Stimulated activated CD8-positive, alpha-beta memory T cell treated with anti-CD3 and anti-CD28 coated beads, Interleukin-2, amount 100 ng/mL, for 48 hours (primary cell): ENCODE results near the gene YIF1B.

Experiments
- DNase-seq, 2 donors: peaks; one replicate each; pipeline ENCODE4 v3.0.0-alpha.2; 2020; ENCODE audit warnings: low read depth in 2 of 2

The YIF1B gene

GRCh38 chr19:38335949-38336637, 20.3 kb upstream of the YIF1B start:
- peak; percentile 90 to 93 for DNase-seq

DNA sequence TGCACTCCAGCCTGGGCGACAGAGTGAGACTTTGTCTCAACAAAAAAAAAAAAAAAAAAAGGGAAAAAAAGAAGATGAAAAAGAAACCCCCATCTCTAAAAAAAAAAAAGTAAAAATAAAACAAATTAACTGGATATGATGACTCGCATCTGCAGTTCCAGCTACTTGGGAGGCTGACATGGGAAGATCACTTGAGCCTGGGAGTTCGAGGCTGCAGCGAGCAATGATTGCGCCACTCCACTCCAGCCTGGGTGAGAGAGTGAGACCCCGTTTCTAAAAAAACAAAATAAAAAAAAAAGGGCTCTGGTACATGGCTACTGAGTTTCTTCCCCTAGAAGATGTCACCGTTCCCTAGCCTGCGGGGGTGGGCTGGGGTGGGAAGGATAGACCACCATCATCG, 17.5 kb upstream of the YIF1B start:
- no peak for DNase-seq

DNA sequence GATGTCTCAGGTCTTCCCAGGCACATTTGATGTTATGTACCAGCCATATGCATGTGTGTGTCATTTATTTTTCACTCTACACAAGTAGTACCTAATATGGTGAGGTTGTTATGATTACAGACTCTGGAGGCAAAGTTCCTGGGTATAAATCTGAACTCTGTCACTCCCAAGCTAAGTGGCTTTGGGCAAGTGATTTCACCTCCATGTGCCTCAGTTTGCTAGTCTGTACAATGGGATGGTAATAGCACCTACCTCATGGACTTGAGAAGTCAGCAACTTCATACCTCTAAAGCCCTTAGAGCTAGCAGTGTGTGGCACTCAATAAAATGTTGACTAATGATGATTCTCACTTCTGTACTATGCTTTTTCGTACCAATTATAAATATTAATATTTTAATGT, 16.0 kb upstream of the YIF1B start:
- DNase-seq, result no peak

GRCh38 chr19:38329651-38330050, 13.9 kb upstream of the YIF1B start:
- no peak for DNase-seq

DNA sequence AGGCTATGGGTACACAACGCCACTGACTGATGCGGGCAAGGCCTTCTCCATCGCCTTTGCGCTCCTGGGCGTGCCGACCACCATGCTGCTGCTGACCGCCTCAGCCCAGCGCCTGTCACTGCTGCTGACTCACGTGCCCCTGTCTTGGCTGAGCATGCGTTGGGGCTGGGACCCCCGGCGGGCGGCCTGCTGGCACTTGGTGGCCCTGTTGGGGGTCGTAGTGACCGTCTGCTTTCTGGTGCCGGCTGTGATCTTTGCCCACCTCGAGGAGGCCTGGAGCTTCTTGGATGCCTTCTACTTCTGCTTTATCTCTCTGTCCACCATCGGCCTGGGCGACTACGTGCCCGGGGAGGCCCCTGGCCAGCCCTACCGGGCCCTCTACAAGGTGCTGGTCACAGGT, 10.8 kb upstream of the YIF1B start:
- DNase-seq, result no peak

DNA sequence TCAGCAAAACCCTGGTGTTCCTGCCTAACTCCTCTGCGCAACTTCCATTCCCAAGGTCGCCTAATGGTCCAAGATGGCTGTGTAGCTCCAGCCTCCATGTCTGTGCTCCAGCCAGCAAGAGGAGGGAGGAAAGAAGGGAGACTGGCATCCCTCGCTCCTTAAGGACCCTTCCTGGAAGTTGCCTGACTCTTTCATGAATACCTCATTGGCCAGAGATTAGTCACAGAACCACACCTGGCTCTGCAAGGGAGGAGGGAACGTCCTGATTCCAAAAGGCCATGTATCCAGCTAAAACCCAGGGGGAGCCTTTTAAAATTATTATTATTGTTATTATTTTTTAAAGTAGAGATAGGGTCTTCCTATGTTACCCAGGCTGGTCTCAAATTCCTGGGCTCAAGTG, 8.7 kb upstream of the YIF1B start:
- no peak for DNase-seq

- DNase-seq, result no peak
These were observed 7.5 kb upstream of the YIF1B start for GRCh38 chr19:38323291-38323690.

DNA sequence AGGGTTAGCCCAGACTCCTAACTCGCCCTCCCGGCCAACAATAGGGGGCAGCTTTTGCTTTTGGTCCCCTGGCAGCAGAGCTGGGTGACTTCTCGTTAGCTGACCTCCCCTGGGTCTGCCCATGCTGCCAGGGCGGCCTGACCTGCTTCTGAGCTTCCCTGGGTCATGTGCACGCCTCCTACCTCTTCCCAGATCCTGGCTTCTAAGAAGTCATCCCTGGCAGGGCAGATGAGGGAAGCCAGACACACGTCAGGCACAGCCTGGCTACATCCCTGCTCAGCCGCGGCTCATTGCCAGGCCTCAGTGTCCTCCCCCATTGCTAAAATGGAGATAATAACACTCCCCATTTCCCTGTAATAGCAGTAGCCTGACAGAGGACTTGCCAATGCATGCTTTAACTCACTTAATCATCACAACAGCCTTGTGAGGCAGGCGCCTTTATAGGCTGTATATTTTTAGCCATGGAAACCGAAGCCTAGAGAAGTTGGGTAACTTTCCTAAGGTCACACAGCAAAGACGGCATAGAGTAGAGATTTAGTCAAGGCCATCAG, 6.0 kb upstream of the YIF1B start:
- no peak for DNase-seq

GRCh38 chr19:38320969-38321339, 5.2 kb upstream of the YIF1B start:
- no peak for DNase-seq

DNA sequence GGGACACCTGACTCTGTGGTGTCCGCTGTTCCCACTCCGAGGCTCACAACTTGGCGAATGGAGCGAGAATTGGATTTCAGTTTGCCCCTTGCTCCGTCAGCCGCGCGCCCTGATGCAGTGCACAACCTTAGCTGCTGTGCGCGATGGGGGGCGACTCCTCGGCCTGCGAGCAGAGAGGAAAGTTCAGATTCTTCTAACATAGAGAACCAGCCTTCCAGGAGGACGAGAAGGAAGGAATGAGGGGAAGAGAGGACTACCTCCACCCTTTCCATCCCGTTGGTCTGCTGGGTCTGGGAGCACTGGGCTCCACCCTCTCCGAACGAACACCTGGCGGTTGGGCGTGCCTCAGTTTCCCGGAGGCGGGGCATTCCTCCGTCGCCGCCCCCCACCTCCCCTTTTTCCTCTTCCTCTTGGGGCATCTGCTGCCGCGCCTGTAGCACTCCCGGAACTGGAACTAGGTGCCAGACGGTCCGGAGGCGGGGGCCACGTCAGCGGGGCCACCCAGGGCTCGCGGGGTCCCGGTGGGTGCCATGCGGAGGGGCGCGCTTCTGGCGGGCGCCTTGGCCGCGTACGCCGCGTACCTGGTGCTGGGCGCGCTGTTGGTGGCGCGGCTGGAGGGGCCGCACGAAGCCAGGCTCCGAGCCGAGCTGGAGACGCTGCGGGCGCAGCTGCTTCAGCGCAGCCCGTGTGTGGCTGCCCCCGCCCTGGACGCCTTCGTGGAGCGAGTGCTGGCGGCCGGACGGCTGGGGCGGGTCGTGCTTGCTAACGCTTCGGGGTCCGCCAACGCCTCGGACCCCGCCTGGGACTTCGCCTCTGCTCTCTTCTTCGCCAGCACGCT, 3.9 kb upstream of the YIF1B start, which contains the start of gene KCNK6:
TSS of gene KCNK6 (plus strand) at position 425 of the 838 bp plus-strand sequence. CDS start at position 531, 106 bp downstream.
- DNase-seq, result peak; percentile 30 to 51

GRCh38 chr19:38318660-38319059, 2.9 kb upstream of the YIF1B start:
- no peak for DNase-seq

- no peak for DNase-seq
These were observed 1.4 kb upstream of the YIF1B start for GRCh38 chr19:38317104-38317612.

GRCh38 chr19:38316477-38317067, 825 bp upstream of the YIF1B start:
- DNase-seq, result no peak

DNA sequence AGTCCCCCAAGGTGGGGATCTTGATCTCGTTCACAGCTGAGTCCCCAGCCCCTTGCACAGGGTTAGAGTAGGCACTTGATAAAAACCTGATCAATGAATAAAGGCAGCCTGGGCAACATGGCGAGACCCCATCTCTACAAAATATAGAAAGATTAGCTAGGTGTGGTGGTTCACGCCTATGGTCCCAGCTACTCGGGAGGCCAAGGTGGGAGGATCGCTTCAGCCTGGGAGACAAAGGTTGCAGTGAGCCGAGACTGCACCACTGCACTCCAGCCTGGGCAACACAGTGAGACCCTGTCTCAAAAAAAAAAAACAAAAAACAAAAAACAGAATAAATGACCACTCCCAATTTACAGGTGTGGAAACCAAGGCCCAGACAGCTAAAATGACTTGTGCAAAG, 4.8 kb downstream of the YIF1B start:
- no peak for DNase-seq

GRCh38 chr19:38310279-38310670, 5.5 kb downstream of the YIF1B start:
- DNase-seq, result no peak

DNA sequence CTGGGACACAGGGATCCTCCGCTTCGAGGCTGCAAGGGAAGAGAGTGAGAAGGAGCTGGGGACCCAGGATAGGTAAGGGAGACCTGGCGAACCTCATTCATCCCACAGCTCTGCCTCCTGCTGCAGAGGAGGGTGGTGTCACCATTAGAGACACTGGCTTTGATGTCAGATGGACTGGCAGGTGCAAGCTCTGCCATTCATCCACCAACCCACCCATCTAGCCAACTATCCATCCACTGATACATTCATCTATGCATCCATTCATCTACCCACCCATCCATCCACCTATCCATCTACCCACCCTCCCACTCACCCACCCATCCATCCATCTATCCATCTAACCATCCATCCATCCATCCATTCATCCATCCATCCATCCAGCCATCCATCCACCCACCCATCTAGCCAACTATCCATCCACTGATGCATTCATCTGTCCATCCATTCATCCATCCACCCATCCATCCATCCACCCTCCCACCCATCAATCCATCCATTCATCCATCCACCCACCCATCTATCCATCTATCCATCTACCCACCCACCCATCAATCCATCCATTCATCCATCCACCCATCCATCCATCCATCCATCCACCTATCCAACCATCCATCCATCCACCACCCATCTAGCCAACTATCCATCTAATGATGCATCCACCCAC, 6.0 kb downstream of the YIF1B start:
- DNase-seq, result no peak

GRCh38 chr19:38308926-38309614, 6.7 kb downstream of the YIF1B start:
- no peak for DNase-seq

DNA sequence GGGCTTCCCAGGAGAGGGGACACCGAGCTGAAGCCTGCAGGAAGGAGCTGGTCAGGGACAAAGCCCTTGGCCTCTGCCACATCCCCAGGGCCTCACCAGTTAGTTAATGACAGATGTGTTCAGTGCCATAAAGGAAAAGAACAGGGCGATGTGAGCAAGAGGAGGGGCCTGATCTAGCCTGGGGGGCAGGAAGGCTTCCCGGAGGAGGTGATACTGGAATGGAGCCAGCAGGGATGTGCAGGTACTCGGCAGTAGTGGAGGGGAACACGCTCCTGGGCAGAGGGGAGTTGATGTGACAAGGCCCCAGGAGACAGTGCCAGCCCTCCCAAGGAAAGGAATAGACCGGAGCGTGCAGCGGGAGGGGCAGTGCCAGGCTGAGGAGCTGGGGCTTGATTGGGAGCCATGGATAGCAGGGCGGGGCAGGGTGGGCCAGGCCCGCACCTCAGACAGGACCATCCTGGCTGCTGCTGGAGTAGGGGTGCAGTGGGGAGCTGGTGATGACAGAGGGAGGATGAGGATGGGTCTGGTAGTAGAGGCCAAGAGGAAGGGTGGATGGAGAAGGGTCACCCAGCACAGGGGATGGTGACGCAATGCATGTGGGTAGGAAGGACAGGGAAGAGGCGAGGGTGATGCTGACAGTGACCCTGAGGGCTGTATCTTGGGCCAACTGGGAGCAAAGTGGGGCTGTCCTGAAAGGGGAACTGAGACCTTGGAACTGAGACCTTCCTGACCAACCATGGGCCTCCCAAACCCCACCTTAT, 7.6 kb downstream of the YIF1B start:
- DNase-seq, result no peak

DNA sequence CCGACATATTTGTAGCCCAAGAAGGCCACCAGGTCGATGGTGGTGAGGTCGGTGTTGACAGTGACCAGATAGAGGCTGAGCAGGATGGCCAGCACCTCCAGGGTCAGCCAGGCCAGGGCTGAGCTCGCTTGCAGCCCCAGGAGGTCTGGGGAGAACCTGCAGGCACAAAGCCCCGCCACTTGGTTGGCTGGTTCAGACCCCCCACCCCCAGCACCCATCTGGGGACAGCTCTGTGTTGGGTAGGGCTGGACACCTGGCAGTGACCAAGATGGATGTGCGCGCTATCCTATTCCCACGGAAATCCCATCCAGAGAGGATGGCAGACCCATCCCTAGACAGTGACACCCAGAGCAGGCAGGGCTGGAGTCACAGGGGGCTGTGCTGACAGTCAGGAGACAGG, 8.2 kb downstream of the YIF1B start:
- no peak for DNase-seq

- DNase-seq, result no peak
These were observed 8.7 kb downstream of the YIF1B start for GRCh38 chr19:38307076-38307475.
